ENCODE results near the gene TRUB1.

DNA sequence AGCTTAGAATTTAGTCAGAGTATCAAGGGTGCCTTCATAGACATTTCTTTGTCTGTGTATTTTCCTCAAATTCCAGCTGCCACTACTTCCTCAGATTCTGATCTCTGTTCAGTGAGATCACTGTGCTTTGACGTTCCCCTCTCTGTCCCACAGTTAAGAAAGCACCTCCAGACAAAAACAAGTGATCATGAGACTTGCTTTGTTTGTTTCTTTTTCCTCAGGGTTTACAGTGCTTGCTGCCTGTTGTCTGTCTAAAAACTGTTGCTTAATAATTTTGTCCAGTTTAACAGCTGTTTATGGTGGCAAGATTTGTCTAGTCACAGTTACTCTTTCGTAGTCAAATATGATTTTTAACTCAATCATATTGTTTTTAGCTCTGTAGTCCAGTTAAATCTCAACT, 29.1 kb downstream of the TRUB1 start:
- TF ChIP-seq, protein P1, sequence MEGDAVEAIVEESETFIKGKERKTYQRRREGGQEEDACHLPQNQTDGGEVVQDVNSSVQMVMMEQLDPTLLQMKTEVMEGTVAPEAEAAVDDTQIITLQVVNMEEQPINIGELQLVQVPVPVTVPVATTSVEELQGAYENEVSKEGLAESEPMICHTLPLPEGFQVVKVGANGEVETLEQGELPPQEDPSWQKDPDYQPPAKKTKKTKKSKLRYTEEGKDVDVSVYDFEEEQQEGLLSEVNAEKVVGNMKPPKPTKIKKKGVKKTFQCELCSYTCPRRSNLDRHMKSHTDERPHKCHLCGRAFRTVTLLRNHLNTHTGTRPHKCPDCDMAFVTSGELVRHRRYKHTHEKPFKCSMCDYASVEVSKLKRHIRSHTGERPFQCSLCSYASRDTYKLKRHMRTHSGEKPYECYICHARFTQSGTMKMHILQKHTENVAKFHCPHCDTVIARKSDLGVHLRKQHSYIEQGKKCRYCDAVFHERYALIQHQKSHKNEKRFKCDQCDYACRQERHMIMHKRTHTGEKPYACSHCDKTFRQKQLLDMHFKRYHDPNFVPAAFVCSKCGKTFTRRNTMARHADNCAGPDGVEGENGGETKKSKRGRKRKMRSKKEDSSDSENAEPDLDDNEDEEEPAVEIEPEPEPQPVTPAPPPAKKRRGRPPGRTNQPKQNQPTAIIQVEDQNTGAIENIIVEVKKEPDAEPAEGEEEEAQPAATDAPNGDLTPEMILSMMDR (conservative IDR thresholded peaks at IDR 0.05 in 1 of 2, IDR thresholded peaks at IDR 0.05 in 1 of 2; ENCODE audit: extremely low read depth in 1 of 2, insufficient read depth in 1 of 2, low read depth in 1 of 2, low read length in 2 of 2), result no peak
- no peak for TF ChIP-seq EZH2 (IDR thresholded peaks at IDR 0.05; ENCODE audit: borderline replicate concordance, low read length)
